ENCODE measurements around the gene RPTOR.

Gene RPTOR

GRCh38 chr17:80730739-80731138 lies 186.1 kb downstream of the RPTOR start:
- Histone ChIP-seq H3K4me3 (ENCODE audit: low read depth, low read length) (no peak overlapping the region), H3K36me3 (ENCODE audit: control insufficient read depth, insufficient read depth, low read length) (no peaks in the 10 kb centered on the region), H3K27ac (no peak overlapping the region), H3K9ac (no peak overlapping the region), H3K4me1 (no peaks in the 10 kb centered on the region), H3K4me2 (ENCODE audit: low read length) (no peak overlapping the region), H3K9me3 (ENCODE audit: control insufficient read depth, low read length) (no peaks in the 10 kb centered on the region), H3K27me3 (ENCODE audit: control insufficient read depth, insufficient read depth, low read length) (no peaks in the 10 kb centered on the region), H2AFZ (no peak overlapping the region), H3K79me2 (peaks cover 7% of the 10 kb centered on the region)
- TF ChIP-seq CTCF (IDR thresholded peaks at IDR 0.05) = no peak

GRCh38 chr17:80731323-80731722 lies 186.7 kb downstream of the RPTOR start:
- Histone ChIP-seq H2AFZ (no peak overlapping the region), H3K4me2 (ENCODE audit: low read length) (no peak overlapping the region), H3K79me2 (peaks cover 7% of the 10 kb centered on the region), H3K4me1 (no peaks in the 10 kb centered on the region), H3K9ac (no peak overlapping the region), H3K9me3 (ENCODE audit: control insufficient read depth, low read length) (no peaks in the 10 kb centered on the region), H3K4me3 (ENCODE audit: low read depth, low read length) (no peak overlapping the region), H3K27ac (no peak overlapping the region), H3K27me3 (ENCODE audit: control insufficient read depth, insufficient read depth, low read length) (no peaks in the 10 kb centered on the region), H3K36me3 (ENCODE audit: control insufficient read depth, insufficient read depth, low read length) (no peaks in the 10 kb centered on the region)
- no peak for TF ChIP-seq CTCF (IDR thresholded peaks at IDR 0.05)

GRCh38 chr17:80732268-80732667 lies 187.6 kb downstream of the RPTOR start:
- Histone ChIP-seq H3K9me3 (ENCODE audit: control insufficient read depth, low read length) (no peaks in the 10 kb centered on the region), H3K36me3 (ENCODE audit: control insufficient read depth, insufficient read depth, low read length) (no peaks in the 10 kb centered on the region), H2AFZ (no peak overlapping the region), H3K4me2 (ENCODE audit: low read length) (no peak overlapping the region), H3K27me3 (ENCODE audit: control insufficient read depth, insufficient read depth, low read length) (no peaks in the 10 kb centered on the region), H3K79me2 (peaks cover 8% of the 10 kb centered on the region), H3K4me1 (no peaks in the 10 kb centered on the region), H3K9ac (no peak overlapping the region), H3K27ac (no peak overlapping the region), H3K4me3 (ENCODE audit: low read depth, low read length) (no peak overlapping the region)
- TF ChIP-seq CTCF (IDR thresholded peaks at IDR 0.05) = no peak

- H3K4me3 ChIP-seq (ENCODE audit: low read depth, low read length) = no peak overlapping the region
- H3K27me3 ChIP-seq (ENCODE audit: control insufficient read depth, insufficient read depth, low read length) = no peaks in the 10 kb centered on the region
- H2AFZ ChIP-seq = no peak overlapping the region
- no peak overlapping the region for H3K9ac ChIP-seq
- H3K4me1 ChIP-seq = no peaks in the 10 kb centered on the region
- no peak overlapping the region for H3K4me2 ChIP-seq (ENCODE audit: low read length)
- no peaks in the 10 kb centered on the region for H3K36me3 ChIP-seq (ENCODE audit: control insufficient read depth, insufficient read depth, low read length)
- no peak overlapping the region for H3K27ac ChIP-seq
- TF ChIP-seq CTCF (IDR thresholded peaks at IDR 0.05) = no peak
- peaks cover 2% of the 10 kb centered on the region for H3K79me2 ChIP-seq
- H3K9me3 ChIP-seq (ENCODE audit: control insufficient read depth, low read length) = no peaks in the 10 kb centered on the region
Observed at GRCh38 chr17:80737106-80738019, 192.7 kb downstream of the RPTOR start.

Data from parathyroid adenoma (tissue), 2 donors.